Endodermal cell (in vitro differentiated cells): ENCODE results near the gene CTNNA2. TPM values are rescaled to one million over a fixed set of nuclear protein-coding genes. Genes with fewer than 3 reads are reported as not detected.
A peak's percentile ranks its signal among the peaks of the same experiment; 100 is the strongest.

ENCODE experiments used
- DNase-seq: peaks from one replicate; pipeline ENCODE4 v3.0.0-alpha.2; 2017
- H3K27ac ChIP-seq: 2 replicates; pipeline ENCODE4 v1.5.1; 2013; ENCODE audit warnings: mild to moderate bottlenecking, low read depth, low read length, moderate library complexity
- H3K27me3 ChIP-seq: 2 replicates; pipeline ENCODE4 v1.6.1; 2013; ENCODE audit warnings: mild to moderate bottlenecking, low read length, moderate library complexity; ENCODE audit not compliant: insufficient read depth, control insufficient read depth, poor library complexity, severe bottlenecking
- H3K36me3 ChIP-seq: 2 replicates; pipeline ENCODE4 v1.7.0; 2013; ENCODE audit warnings: mild to moderate bottlenecking, low read length, moderate library complexity; ENCODE audit not compliant: control insufficient read depth, insufficient read depth
- H3K4me1 ChIP-seq: one replicate; pipeline ENCODE4 v1.7.0; 2013; ENCODE audit warnings: low read length; ENCODE audit not compliant: control insufficient read depth, insufficient read depth
- H3K4me3 ChIP-seq: 2 replicates; pipeline ENCODE4 v1.5.1; 2013; ENCODE audit warnings: mild to moderate bottlenecking, low read length, moderate library complexity
- H3K9ac ChIP-seq: 2 replicates; pipeline ENCODE4 v1.6.1; 2013; ENCODE audit warnings: mild to moderate bottlenecking, low read length, moderate library complexity; ENCODE audit not compliant: poor library complexity, severe bottlenecking; ENCODE audit errors: extremely low read depth
- H3K9me3 ChIP-seq: 2 replicates; pipeline ENCODE4 v1.6.1; 2013; ENCODE audit warnings: mild to moderate bottlenecking, low read length, moderate library complexity; ENCODE audit not compliant: control insufficient read depth
- H3K27ac Mint-ChIP-seq: 2 replicates; pipeline ENCODE4 v1.8.0; 2020; ENCODE audit warnings: mixed read lengths
- H3K27me3 Mint-ChIP-seq: 2 replicates; pipeline ENCODE4 v1.8.0; 2021; ENCODE audit warnings: mild to moderate bottlenecking, mixed read lengths; ENCODE audit not compliant: insufficient read depth
- H3K36me3 Mint-ChIP-seq: 2 replicates; pipeline ENCODE4 v1.8.0; 2020; ENCODE audit warnings: low read depth, mixed read lengths
- H3K4me1 Mint-ChIP-seq: 2 replicates; pipeline ENCODE4 v1.8.0; 2020; ENCODE audit warnings: mixed read lengths
- H3K4me3 Mint-ChIP-seq: 2 replicates; pipeline ENCODE4 v1.8.0; 2020; ENCODE audit warnings: mild to moderate bottlenecking, moderate library complexity, mixed read lengths
- H3K9me3 Mint-ChIP-seq: 2 replicates; pipeline ENCODE4 v1.8.0; 2020; ENCODE audit warnings: mild to moderate bottlenecking, mixed read lengths
- CTCF ChIP-seq: fragments of 200-600 bp; sonication (generic); conservative IDR thresholded peaks from 2 replicates; pipeline ENCODE4 v1.5.0; 2021; ENCODE audit warnings: antibody characterized with exemption, mild to moderate bottlenecking
- WGBS, 2 experiments: methylation state at CpG; one replicate each; pipeline versions ENCODE4 v1.1.5 to v1.1.7; 2013; ENCODE audit warnings: missing lambda C conversion rate in 2 of 2, mixed read lengths in 1 of 2; ENCODE audit not compliant: insufficient coverage in 1 of 2, insufficient read length in 1 of 2; 5-methylcytosine and 5-hydroxymethylcytosine counted together
- total RNA-seq, 2 donors: library from RNA; stranded (reverse); fragmentation: NEBNext Ultra II Directional in 1 of 2; extraction: Animal tissue kit (Norgen Biotek cat#: 25700) in 1 of 2; gene quantifications; 2 replicates in 1 of 2; 3 replicates in 1 of 2; pipeline ENCODE4 v1.2.1, GENCODE V29; 2021

The CTNNA2 gene
- total RNA-seq, 2 donors from 2014 or later, result 7.7 to 9.8 TPM

- Histone ChIP-seq H3K4me3 (no peak overlapping the region), H3K9me3 (no peaks in the 10 kb centered on the region), H3K27ac (no peak overlapping the region), H3K27me3 (no peaks in the 10 kb centered on the region), H3K9ac (no peak overlapping the region), H3K4me1 (no peaks in the 10 kb centered on the region), H3K36me3 (no peaks in the 10 kb centered on the region)
- Mint-ChIP-seq H3K4me1 (no peaks in the 10 kb centered on the region), H3K27me3 (no peaks in the 10 kb centered on the region), H3K9me3 (no peaks in the 10 kb centered on the region), H3K27ac (no peak overlapping the region), H3K36me3 (no peaks in the 10 kb centered on the region), H3K4me3 (no peak overlapping the region)
- 83% methylated on average over 1 of the region's 3 CpGs; no CpG with 5 or more reads in 1 of the 2 experiments for WGBS, 2 experiments
- no peak for TF ChIP-seq CTCF
- no peak for DNase-seq
Observed at GRCh38 chr2:79622508-79622907, 109.7 kb downstream of the CTNNA2 start.

GRCh38 chr2:79627237-79627636 lies 114.4 kb downstream of the CTNNA2 start:
- Mint-ChIP-seq H3K4me1 (no peaks in the 10 kb centered on the region), H3K36me3 (no peaks in the 10 kb centered on the region), H3K9me3 (no peaks in the 10 kb centered on the region), H3K27ac (no peak overlapping the region), H3K27me3 (no peaks in the 10 kb centered on the region), H3K4me3 (no peak overlapping the region)
- Histone ChIP-seq H3K4me1 (no peaks in the 10 kb centered on the region), H3K9me3 (no peaks in the 10 kb centered on the region), H3K9ac (no peak overlapping the region), H3K4me3 (no peak overlapping the region), H3K27me3 (no peaks in the 10 kb centered on the region), H3K36me3 (no peaks in the 10 kb centered on the region), H3K27ac (no peak overlapping the region)
- WGBS, 2 experiments, result 94 to 100% methylated on average over 1 to 4 of the region's 5 CpGs
- no peak for TF ChIP-seq CTCF
- DNase-seq, result no peak

GRCh38 chr2:79630060-79630459 lies 117.2 kb downstream of the CTNNA2 start:
- Mint-ChIP-seq H3K27ac (no peak overlapping the region), H3K4me3 (no peak overlapping the region), H3K27me3 (no peaks in the 10 kb centered on the region), H3K9me3 (no peaks in the 10 kb centered on the region), H3K4me1 (no peaks in the 10 kb centered on the region), H3K36me3 (no peaks in the 10 kb centered on the region)
- peak; percentile 54 for TF ChIP-seq CTCF
- 80 to 85% methylated on average over 1 to 3 of the region's 3 CpGs for WGBS, 2 experiments
- H3K4me1 ChIP-seq, result no peaks in the 10 kb centered on the region
- H3K27me3 ChIP-seq, result no peaks in the 10 kb centered on the region
- DNase-seq, result peak; percentile 48
- H3K36me3 ChIP-seq, result no peaks in the 10 kb centered on the region
- H3K9ac ChIP-seq, result no peak overlapping the region
- H3K27ac ChIP-seq, result no peak overlapping the region
- H3K9me3 ChIP-seq, result no peaks in the 10 kb centered on the region
- H3K4me3 ChIP-seq, result no peak overlapping the region
